ENCODE results near the gene OGFOD3. TPM values are rescaled to one million over a fixed set of nuclear protein-coding genes. Genes with fewer than 3 reads are reported as not detected.
"Not testable (repeated sequence)": the region's sequence is repeated elsewhere in the genome, so short reads cannot be mapped to it uniquely, and the experiment has no call there.

OGFOD3 gene
- total RNA-seq, 2 donors from 2014 or later: 24.9 to 27.4 TPM

- no peak for ATAC-seq (ENCODE audit: insufficient number of reproducible peaks, low FRiP score, low read depth)
- Histone ChIP-seq H3K4me1 (ENCODE audit: control insufficient read depth in 1 of 2, low read depth in 2 of 2) (peaks cover 11 to 17% of the 10 kb centered on the region in 2 donors), H3K4me3 (peak overlapping the region; percentile 86), H3K27ac (peak overlapping the region; percentile 98 to 100), H3K9me3 (no peaks in the 10 kb centered on the region), H3K36me3 (peaks cover 9% of the 10 kb centered on the region), H3K27me3 (replicated peaks; ENCODE audit: insufficient read depth) (no peaks in the 10 kb centered on the region)
- TF ChIP-seq, protein P1, sequence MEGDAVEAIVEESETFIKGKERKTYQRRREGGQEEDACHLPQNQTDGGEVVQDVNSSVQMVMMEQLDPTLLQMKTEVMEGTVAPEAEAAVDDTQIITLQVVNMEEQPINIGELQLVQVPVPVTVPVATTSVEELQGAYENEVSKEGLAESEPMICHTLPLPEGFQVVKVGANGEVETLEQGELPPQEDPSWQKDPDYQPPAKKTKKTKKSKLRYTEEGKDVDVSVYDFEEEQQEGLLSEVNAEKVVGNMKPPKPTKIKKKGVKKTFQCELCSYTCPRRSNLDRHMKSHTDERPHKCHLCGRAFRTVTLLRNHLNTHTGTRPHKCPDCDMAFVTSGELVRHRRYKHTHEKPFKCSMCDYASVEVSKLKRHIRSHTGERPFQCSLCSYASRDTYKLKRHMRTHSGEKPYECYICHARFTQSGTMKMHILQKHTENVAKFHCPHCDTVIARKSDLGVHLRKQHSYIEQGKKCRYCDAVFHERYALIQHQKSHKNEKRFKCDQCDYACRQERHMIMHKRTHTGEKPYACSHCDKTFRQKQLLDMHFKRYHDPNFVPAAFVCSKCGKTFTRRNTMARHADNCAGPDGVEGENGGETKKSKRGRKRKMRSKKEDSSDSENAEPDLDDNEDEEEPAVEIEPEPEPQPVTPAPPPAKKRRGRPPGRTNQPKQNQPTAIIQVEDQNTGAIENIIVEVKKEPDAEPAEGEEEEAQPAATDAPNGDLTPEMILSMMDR (IDR thresholded peaks at IDR 0.05): no peak
- no peak for DNase-seq (ENCODE audit: low spot score)
Measured at GRCh38 chr17:82457929-82458178, 39.5 kb upstream of the OGFOD3 start.

GRCh38 chr17:82457073-82457928 is 38.9 kb upstream of the OGFOD3 start:
- no peak for ATAC-seq (ENCODE audit: insufficient number of reproducible peaks, low FRiP score, low read depth)
- peak overlapping the region; percentile 86 for H3K4me3 ChIP-seq
- H3K27me3 ChIP-seq (replicated peaks; ENCODE audit: insufficient read depth): no peaks in the 10 kb centered on the region
- TF ChIP-seq, protein P1 (IDR thresholded peaks at IDR 0.05): no peak
- peaks cover 11 to 17% of the 10 kb centered on the region in 2 donors for H3K4me1 ChIP-seq (ENCODE audit: control insufficient read depth in 1 of 2, low read depth in 2 of 2)
- H3K27ac ChIP-seq: peak overlapping the region; percentile 98 to 100
- H3K36me3 ChIP-seq: peaks cover 9% of the 10 kb centered on the region
- no peaks in the 10 kb centered on the region for H3K9me3 ChIP-seq
- no peak for DNase-seq (ENCODE audit: low spot score)

- H3K9me3 ChIP-seq; H3K27ac ChIP-seq; H3K4me3 ChIP-seq; H3K36me3 ChIP-seq; H3K27me3 ChIP-seq (replicated peaks; ENCODE audit: insufficient read depth); DNase-seq (ENCODE audit: low spot score); ATAC-seq (ENCODE audit: insufficient number of reproducible peaks, low FRiP score, low read depth): not testable (repeated sequence)
- peaks cover 10 to 31% of the 10 kb centered on the region in 2 donors for H3K4me1 ChIP-seq (ENCODE audit: control insufficient read depth in 1 of 2, low read depth in 2 of 2)
Measured at GRCh38 chr17:82453706-82454105, 35.3 kb upstream of the OGFOD3 start.

GRCh38 chr17:82453151-82453550 is 34.8 kb upstream of the OGFOD3 start:
- H3K27me3 ChIP-seq (replicated peaks; ENCODE audit: insufficient read depth); DNase-seq (ENCODE audit: low spot score); H3K36me3 ChIP-seq; H3K27ac ChIP-seq; ATAC-seq (ENCODE audit: insufficient number of reproducible peaks, low FRiP score, low read depth); H3K4me3 ChIP-seq; H3K9me3 ChIP-seq: not testable (repeated sequence)
- peaks cover 10 to 31% of the 10 kb centered on the region in 2 donors for H3K4me1 ChIP-seq (ENCODE audit: control insufficient read depth in 1 of 2, low read depth in 2 of 2)

DNA sequence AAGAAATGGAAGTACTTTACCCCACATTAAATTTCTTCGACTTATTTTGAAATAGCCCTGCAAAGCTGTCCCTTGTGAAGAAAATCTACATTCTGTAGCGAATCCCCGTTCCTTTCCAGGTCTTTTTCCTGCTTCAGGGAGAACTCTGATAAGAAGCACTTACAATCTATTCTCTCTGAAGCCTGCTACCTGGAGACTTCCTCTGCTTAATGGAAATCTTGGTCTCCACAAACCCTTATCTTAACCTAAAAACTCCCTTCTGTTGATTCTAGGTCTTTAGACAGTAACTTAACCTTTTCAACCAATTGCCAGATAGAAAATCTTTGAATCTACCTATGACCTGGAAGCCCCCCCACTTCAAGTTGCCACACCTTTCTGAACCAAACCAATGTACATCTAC is 33.8 kb upstream of the OGFOD3 start:
- no peak for DNase-seq (ENCODE audit: low spot score)
- TF ChIP-seq, protein P1 (IDR thresholded peaks at IDR 0.05): no peak
- Histone ChIP-seq H3K27ac (no peak overlapping the region), H3K27me3 (replicated peaks; ENCODE audit: insufficient read depth) (no peaks in the 10 kb centered on the region), H3K36me3 (no peaks in the 10 kb centered on the region), H3K4me1 (ENCODE audit: control insufficient read depth in 1 of 2, low read depth in 2 of 2) (peaks cover 4 to 25% of the 10 kb centered on the region in 2 donors), H3K4me3 (no peak overlapping the region), H3K9me3 (no peaks in the 10 kb centered on the region)
- no peak for ATAC-seq (ENCODE audit: insufficient number of reproducible peaks, low FRiP score, low read depth)

- Histone ChIP-seq H3K27ac (peak within 1 kb of the TSS; percentile 56 to 81), H3K36me3 (no peaks in the 10 kb centered on the region), H3K4me1 (ENCODE audit: control insufficient read depth in 1 of 2, low read depth in 2 of 2) (peaks cover 7 to 33% of the 10 kb centered on the region in 2 donors), H3K27me3 (replicated peaks; ENCODE audit: insufficient read depth) (no peaks in the 10 kb centered on the region), H3K9me3 (no peaks in the 10 kb centered on the region), H3K4me3 (peak within 1 kb of the TSS; percentile 84)
- DNase-seq (ENCODE audit: low spot score): peak; percentile 56
- TF ChIP-seq, protein P1 (IDR thresholded peaks at IDR 0.05): no peak
- ATAC-seq (ENCODE audit: insufficient number of reproducible peaks, low FRiP score, low read depth): peak; percentile 83
Measured at GRCh38 chr17:82450357-82451106, 32.1 kb upstream of the OGFOD3 start, which contains the start of gene CYBC1. Gene CYBC1, minus strand, starts transcription at chr17:82450752. Its CDS starts 1,498 bp downstream, at chr17:82449254.

Measured in thoracic aorta (tissue), 2 donors.